Loucy (cell line): ENCODE data around the gene CHST7.
A peak's percentile ranks its signal among the peaks of the same experiment; 100 is the strongest.

Experiments used
- H2AFZ ChIP-seq: fragments of 200-600 bp; sonication (generic); 2 replicates; pipeline ENCODE4 v1.6.0; 2016; ENCODE audit warnings: antibody characterized with exemption, mild to moderate bottlenecking, low read length, moderate library complexity
- H3F3A ChIP-seq: fragments of 200-600 bp; 2 replicates; pipeline ENCODE4 v1.6.0; 2016; ENCODE audit warnings: antibody characterized with exemption, low read depth, mild to moderate bottlenecking
- H3K27me3 ChIP-seq: fragments of 200-600 bp; sonication (generic); 2 replicates; pipeline ENCODE4 v1.6.1; 2014; ENCODE audit warnings: low read length, mild to moderate bottlenecking; ENCODE audit not compliant: insufficient read depth, poor library complexity, severe bottlenecking
- H3K36me3 ChIP-seq: fragments of 200-600 bp; sonication (generic); 2 replicates; pipeline ENCODE4 v1.6.1; 2016; ENCODE audit warnings: low read length; ENCODE audit not compliant: insufficient read depth
- H3K4me1 ChIP-seq: fragments of 200-600 bp; sonication (generic); 2 replicates; pipeline ENCODE4 v1.5.1; 2014; ENCODE audit warnings: low read length, mild to moderate bottlenecking; ENCODE audit not compliant: insufficient read depth, poor library complexity, severe bottlenecking
- H3K4me2 ChIP-seq: fragments of 200-600 bp; sonication (generic); 2 replicates; pipeline ENCODE4 v1.6.0; 2014; ENCODE audit warnings: antibody characterized with exemption, low read length, low read depth, mild to moderate bottlenecking; ENCODE audit not compliant: poor library complexity, severe bottlenecking
- H3K4me3 ChIP-seq: fragments of 200-600 bp; sonication (generic); 2 replicates; pipeline ENCODE4 v1.5.1; 2014; ENCODE audit warnings: low read length, mild to moderate bottlenecking, mixed read lengths; ENCODE audit not compliant: poor library complexity, severe bottlenecking
- H3K79me2 ChIP-seq: fragments of 200-600 bp; sonication (generic); 2 replicates; pipeline ENCODE4 v1.6.1; 2014; ENCODE audit warnings: low read length; ENCODE audit not compliant: insufficient read depth
- H3K9ac ChIP-seq: fragments of 200-600 bp; sonication (generic); 2 replicates; pipeline ENCODE4 v1.6.0; 2014; ENCODE audit warnings: mild to moderate bottlenecking, low read depth, low read length, moderate library complexity; ENCODE audit not compliant: poor library complexity, severe bottlenecking
- H3K9me2 ChIP-seq: fragments of 200-600 bp; sonication (generic); replicated peaks from 2 replicates; pipeline ENCODE4 v1.6.1; 2016; ENCODE audit warnings: low read depth, low read length, mixed read lengths
- H3K9me3 ChIP-seq: fragments of 200-600 bp; sonication (generic); 2 replicates; pipeline ENCODE4 v1.6.1; 2014; ENCODE audit warnings: mild to moderate bottlenecking, antibody characterized with exemption, low read length, low read depth; ENCODE audit not compliant: insufficient read depth
- H4K20me1 ChIP-seq: fragments of 200-600 bp; sonication (generic); 2 replicates; pipeline ENCODE4 v1.6.0; 2014; ENCODE audit warnings: antibody characterized with exemption, low read length, mild to moderate bottlenecking; ENCODE audit not compliant: insufficient read depth, poor library complexity, severe bottlenecking
- CTCF ChIP-seq: fragments of 200-600 bp; sonication (generic); conservative IDR thresholded peaks from 2 replicates; pipeline ENCODE4 v1.5.1; 2014; ENCODE audit warnings: mild to moderate bottlenecking, antibody characterized with exemption, low read length
- EZH2phosphoT487 ChIP-seq: fragments of 200-600 bp; IDR thresholded peaks from 2 replicates; pipeline ENCODE4 v1.6.1; 2018; ENCODE audit warnings: antibody characterized with exemption, mild to moderate bottlenecking, moderate library complexity, borderline replicate concordance

Gene CHST7

GRCh38 chrX:46553935-46554334, 19.6 kb upstream of the CHST7 start:
- Histone ChIP-seq H3K27me3 (no peaks in the 10 kb centered on the region), H2AFZ (no peak overlapping the region), H3K36me3 (no peaks in the 10 kb centered on the region), H3K4me1 (no peaks in the 10 kb centered on the region), H3K4me3 (no peak overlapping the region), H3K79me2 (peaks cover 3% of the 10 kb centered on the region; the same call in 1 of the 2 replicates), H3K9me3 (no peaks in the 10 kb centered on the region), H3K9me2 (no peaks in the 10 kb centered on the region), H3F3A (no peaks in the 10 kb centered on the region), H3K4me2 (no peak overlapping the region), H3K9ac (no peak overlapping the region), H4K20me1 (no peaks in the 10 kb centered on the region)
- TF ChIP-seq EZH2phosphoT487, result no peak
- TF ChIP-seq CTCF, result no peak

GRCh38 chrX:46554942-46555341, 18.6 kb upstream of the CHST7 start:
- TF ChIP-seq CTCF, result peak; percentile 32; the same call in 1 of the 2 replicates
- TF ChIP-seq EZH2phosphoT487, result no peak
- Histone ChIP-seq H3K9ac (no peak overlapping the region), H3K9me2 (no peaks in the 10 kb centered on the region), H3K4me2 (no peak overlapping the region), H2AFZ (no peak overlapping the region), H3K9me3 (no peaks in the 10 kb centered on the region), H3K27me3 (no peaks in the 10 kb centered on the region), H3K4me1 (no peaks in the 10 kb centered on the region), H3K4me3 (no peak overlapping the region), H3F3A (no peaks in the 10 kb centered on the region), H3K36me3 (no peaks in the 10 kb centered on the region), H3K79me2 (no peaks in the 10 kb centered on the region), H4K20me1 (no peaks in the 10 kb centered on the region)

DNA sequence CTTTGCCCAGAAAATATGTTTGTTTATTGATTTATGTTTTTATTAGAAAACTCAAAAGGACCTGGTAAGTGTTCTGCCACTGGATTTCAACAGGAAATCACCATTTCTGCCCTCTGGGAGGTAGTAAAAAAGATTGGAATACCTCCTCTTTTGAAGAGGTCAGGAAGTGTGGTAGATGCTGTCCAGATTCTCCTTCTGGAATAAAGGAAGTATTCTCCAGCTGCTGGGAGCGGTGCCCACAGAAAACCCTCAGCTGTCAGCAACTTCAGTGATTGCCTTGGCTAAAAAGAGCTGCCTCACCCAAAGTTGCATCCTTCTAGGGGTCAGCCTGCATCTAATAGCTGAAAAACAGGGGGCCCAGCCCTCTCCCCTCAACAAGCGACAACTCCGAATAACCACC, 14.5 kb upstream of the CHST7 start:
- H2AFZ ChIP-seq, result no peak overlapping the region
- H3K9me3 ChIP-seq, result no peaks in the 10 kb centered on the region
- no peaks in the 10 kb centered on the region for H3F3A ChIP-seq
- H3K9ac ChIP-seq, result no peak overlapping the region
- H3K4me2 ChIP-seq, result no peak overlapping the region
- H4K20me1 ChIP-seq, result no peaks in the 10 kb centered on the region
- H3K4me3 ChIP-seq, result no peak overlapping the region
- no peaks in the 10 kb centered on the region for H3K79me2 ChIP-seq
- H3K4me1 ChIP-seq, result peaks cover 7% of the 10 kb centered on the region
- TF ChIP-seq EZH2phosphoT487 (no peak), CTCF (no peak)
- no peaks in the 10 kb centered on the region for H3K9me2 ChIP-seq
- H3K27me3 ChIP-seq, result no peaks in the 10 kb centered on the region
- no peaks in the 10 kb centered on the region for H3K36me3 ChIP-seq
